ENCODE results near the gene GLRA1.

Gene GLRA1

GRCh38 chr5:151953833-151954232, 29.2 kb upstream of the GLRA1 start:
- FAIRE-seq: no peak
- TF ChIP-seq TAF1 (IDR thresholded peaks at IDR 0.05; ENCODE audit: low read depth, low read length): no peak
- no peak for TF ChIP-seq POU2F2 (IDR thresholded peaks at IDR 0.05; ENCODE audit: low read depth, low read length)
- no peak for TF ChIP-seq POLR2A (IDR thresholded peaks at IDR 0.05; ENCODE audit: low read depth, low read length)
- no peak for TF ChIP-seq PAX5 (IDR thresholded peaks at IDR 0.05; ENCODE audit: insufficient read depth, low read length, severe bottlenecking)
- no peak for TF ChIP-seq SPI1 (IDR thresholded peaks at IDR 0.05; ENCODE audit: low read depth, low read length)
- TF ChIP-seq POLR2AphosphoS5 (IDR thresholded peaks at IDR 0.05; ENCODE audit: low read depth, low read length): no peak
- no peak for DNase-seq (ENCODE audit: insufficient read length, low spot score)

GRCh38 chr5:151952238-151952637, 27.6 kb upstream of the GLRA1 start:
- TF ChIP-seq TAF1 (IDR thresholded peaks at IDR 0.05; ENCODE audit: low read depth, low read length) (no peak), SPI1 (IDR thresholded peaks at IDR 0.05; ENCODE audit: low read depth, low read length) (no peak), PAX5 (IDR thresholded peaks at IDR 0.05; ENCODE audit: insufficient read depth, low read length, severe bottlenecking) (no peak), POLR2AphosphoS5 (IDR thresholded peaks at IDR 0.05; ENCODE audit: low read depth, low read length) (no peak), POLR2A (IDR thresholded peaks at IDR 0.05; ENCODE audit: low read depth, low read length) (no peak)
- FAIRE-seq (no peak), DNase-seq (ENCODE audit: insufficient read length, low spot score) (no peak)

DNA sequence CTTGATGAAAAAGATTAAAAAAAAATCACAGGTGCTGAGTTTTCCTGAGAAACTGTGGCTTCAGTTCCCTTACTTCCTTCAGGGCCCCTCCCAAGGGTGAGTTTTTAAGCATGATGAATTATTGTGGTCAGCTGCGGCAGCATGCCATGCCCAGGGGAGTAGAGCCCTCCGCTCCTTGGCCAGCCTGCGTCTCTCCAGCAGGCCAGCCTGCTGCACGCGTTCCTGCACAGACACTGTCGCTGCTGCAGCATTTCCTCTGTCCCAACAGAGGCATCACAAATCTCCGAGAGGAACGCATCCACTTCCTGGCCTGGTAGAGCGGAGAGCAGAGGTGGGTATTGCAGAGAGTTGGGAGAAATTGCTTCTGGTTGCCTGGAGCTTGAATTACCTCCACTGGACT, 26.1 kb upstream of the GLRA1 start:
- no peak for DNase-seq (ENCODE audit: insufficient read length, low spot score)
- TF ChIP-seq POU2F2 (IDR thresholded peaks at IDR 0.05; ENCODE audit: low read depth, low read length): no peak
- TF ChIP-seq SPI1 (IDR thresholded peaks at IDR 0.05; ENCODE audit: low read depth, low read length): no peak
- no peak for TF ChIP-seq POLR2AphosphoS5 (IDR thresholded peaks at IDR 0.05; ENCODE audit: low read depth, low read length)
- TF ChIP-seq PAX5 (IDR thresholded peaks at IDR 0.05; ENCODE audit: insufficient read depth, low read length, severe bottlenecking): no peak
- FAIRE-seq: no peak

DNA sequence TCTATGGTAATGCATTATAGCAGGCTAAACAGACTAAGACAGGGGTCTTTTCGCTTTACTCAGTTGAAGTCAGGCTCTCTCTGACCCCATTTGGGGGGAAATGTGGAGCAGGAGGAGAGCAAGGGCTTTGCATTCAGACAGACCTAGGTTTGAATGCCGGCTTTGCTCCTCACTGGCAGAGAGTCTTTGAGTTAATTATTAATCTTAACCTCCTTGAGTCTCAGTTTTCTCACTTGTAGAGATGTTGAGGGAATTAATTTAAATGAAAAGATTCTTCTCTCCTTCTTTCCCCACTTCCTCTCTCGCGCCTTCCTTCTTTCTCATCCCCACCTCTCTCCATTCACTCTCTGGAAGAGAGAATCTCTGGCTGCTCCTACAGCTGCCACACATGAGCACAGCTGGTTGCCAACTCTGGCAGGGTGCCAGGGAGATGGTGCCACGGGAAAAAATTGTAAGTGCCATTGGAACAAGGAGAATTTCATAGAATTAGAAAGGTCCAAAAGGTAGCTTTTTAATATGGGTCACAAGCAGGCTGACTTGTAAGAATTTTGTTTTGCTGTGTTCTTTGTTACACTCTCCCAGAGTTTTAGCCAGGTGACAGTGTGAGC, 25.2 kb upstream of the GLRA1 start:
- no peak for TF ChIP-seq POU2F2 (IDR thresholded peaks at IDR 0.05; ENCODE audit: low read depth, low read length)
- TF ChIP-seq POLR2A (IDR thresholded peaks at IDR 0.05; ENCODE audit: low read depth, low read length): no peak
- no peak for TF ChIP-seq SPI1 (IDR thresholded peaks at IDR 0.05; ENCODE audit: low read depth, low read length)
- no peak for TF ChIP-seq POLR2AphosphoS5 (IDR thresholded peaks at IDR 0.05; ENCODE audit: low read depth, low read length)
- no peak for TF ChIP-seq TAF1 (IDR thresholded peaks at IDR 0.05; ENCODE audit: low read depth, low read length)
- no peak for TF ChIP-seq PAX5 (IDR thresholded peaks at IDR 0.05; ENCODE audit: insufficient read depth, low read length, severe bottlenecking)
- DNase-seq (ENCODE audit: insufficient read length, low spot score) (no peak), FAIRE-seq (no peak)

- no peak for FAIRE-seq
- DNase-seq (ENCODE audit: insufficient read length, low spot score): no peak
- no peak for TF ChIP-seq PAX5 (IDR thresholded peaks at IDR 0.05; ENCODE audit: insufficient read depth, low read length, severe bottlenecking)
- no peak for TF ChIP-seq SPI1 (IDR thresholded peaks at IDR 0.05; ENCODE audit: low read depth, low read length)
- no peak for TF ChIP-seq POU2F2 (IDR thresholded peaks at IDR 0.05; ENCODE audit: low read depth, low read length)
- no peak for TF ChIP-seq POLR2AphosphoS5 (IDR thresholded peaks at IDR 0.05; ENCODE audit: low read depth, low read length)
- TF ChIP-seq TAF1 (IDR thresholded peaks at IDR 0.05; ENCODE audit: low read depth, low read length): no peak
- TF ChIP-seq POLR2A (IDR thresholded peaks at IDR 0.05; ENCODE audit: low read depth, low read length): no peak
Measured at GRCh38 chr5:151949113-151949512, 24.5 kb upstream of the GLRA1 start.

- no peak for DNase-seq (ENCODE audit: insufficient read length, low spot score)
- FAIRE-seq: no peak
- TF ChIP-seq POU2F2 (IDR thresholded peaks at IDR 0.05; ENCODE audit: low read depth, low read length): no peak
Measured at GRCh38 chr5:151947931-151948608, 23.4 kb upstream of the GLRA1 start.

DNA sequence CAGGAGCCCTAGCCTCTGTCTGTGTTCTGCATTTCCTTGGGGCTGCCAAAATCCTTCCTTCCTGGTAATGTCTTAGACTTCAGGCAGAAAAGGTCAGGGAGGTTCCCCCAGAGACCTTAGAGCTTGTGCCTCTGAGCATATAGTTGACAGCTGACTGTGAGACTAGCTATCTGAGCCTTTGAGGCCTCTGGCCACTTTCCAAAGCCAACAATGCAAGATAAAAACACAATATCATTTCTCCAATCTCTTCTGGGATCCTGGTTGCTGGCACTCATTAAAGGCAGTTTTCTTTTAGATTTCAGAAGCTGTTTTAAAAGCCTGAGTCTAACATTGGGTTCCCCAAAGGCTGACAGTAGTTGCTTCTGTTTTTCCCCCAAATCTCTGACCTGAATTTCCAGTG, 13.2 kb upstream of the GLRA1 start:
- TF ChIP-seq TAF1 (IDR thresholded peaks at IDR 0.05; ENCODE audit: low read depth, low read length): no peak
- no peak for TF ChIP-seq SPI1 (IDR thresholded peaks at IDR 0.05; ENCODE audit: low read depth, low read length)
- TF ChIP-seq POLR2A (IDR thresholded peaks at IDR 0.05; ENCODE audit: low read depth, low read length): no peak
- TF ChIP-seq POLR2AphosphoS5 (IDR thresholded peaks at IDR 0.05; ENCODE audit: low read depth, low read length): no peak
- no peak for TF ChIP-seq PAX5 (IDR thresholded peaks at IDR 0.05; ENCODE audit: insufficient read depth, low read length, severe bottlenecking)
- no peak for TF ChIP-seq POU2F2 (IDR thresholded peaks at IDR 0.05; ENCODE audit: low read depth, low read length)
- DNase-seq (ENCODE audit: insufficient read length, low spot score): no peak
- FAIRE-seq: no peak

DNA sequence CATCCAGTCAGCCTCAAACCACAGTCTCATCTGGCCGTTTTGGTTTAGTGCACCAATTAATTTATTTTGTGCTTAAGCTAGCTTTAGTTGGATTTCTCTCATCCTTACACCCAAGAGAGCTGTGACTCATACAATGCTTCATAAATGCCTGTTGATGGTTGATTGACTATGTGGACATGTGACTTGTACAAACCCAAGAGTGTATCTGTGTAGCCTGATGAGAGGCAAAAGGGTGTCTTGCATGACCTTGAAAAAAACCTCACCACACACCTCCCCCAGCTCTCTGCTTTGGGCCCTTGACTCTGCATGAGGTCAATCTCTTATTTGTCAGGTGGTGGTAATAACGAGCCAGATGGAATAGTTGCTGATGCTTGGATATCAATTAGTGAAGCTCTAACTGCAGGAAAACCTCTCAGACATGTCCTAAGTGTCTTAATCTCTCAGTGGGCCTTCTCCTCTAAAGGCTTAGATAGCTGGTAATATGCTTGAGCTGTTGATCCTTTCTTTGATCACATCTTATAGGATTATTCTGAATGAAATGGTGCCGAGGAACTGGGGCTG, 10.6 kb upstream of the GLRA1 start:
- FAIRE-seq: no peak
- TF ChIP-seq TAF1 (IDR thresholded peaks at IDR 0.05; ENCODE audit: low read depth, low read length): no peak
- no peak for TF ChIP-seq POLR2A (IDR thresholded peaks at IDR 0.05; ENCODE audit: low read depth, low read length)
- TF ChIP-seq SPI1 (IDR thresholded peaks at IDR 0.05; ENCODE audit: low read depth, low read length): no peak
- no peak for TF ChIP-seq PAX5 (IDR thresholded peaks at IDR 0.05; ENCODE audit: insufficient read depth, low read length, severe bottlenecking)

DNA sequence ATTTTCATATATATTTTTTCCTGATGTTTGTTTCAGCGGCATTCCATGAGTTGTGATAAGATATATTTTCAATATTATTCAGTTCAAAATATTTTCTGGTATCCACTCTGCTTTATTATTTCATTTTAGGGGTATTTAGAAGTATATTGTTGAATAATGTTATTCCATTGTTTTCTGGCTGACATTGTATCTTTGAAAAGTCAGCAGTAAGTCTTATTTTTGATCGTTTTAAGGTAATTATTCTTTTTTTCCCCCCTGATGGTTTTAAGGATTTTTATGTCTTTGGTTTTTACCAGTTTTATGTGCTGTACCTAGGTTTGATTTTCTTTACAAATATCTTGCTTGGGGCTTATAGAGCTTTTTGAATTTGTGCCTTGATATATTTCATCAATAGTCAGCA, 6.6 kb upstream of the GLRA1 start:
- DNase-seq (ENCODE audit: insufficient read length, low spot score) (no peak), FAIRE-seq (no peak)
- TF ChIP-seq POLR2A (IDR thresholded peaks at IDR 0.05; ENCODE audit: low read depth, low read length): no peak
- TF ChIP-seq POU2F2 (IDR thresholded peaks at IDR 0.05; ENCODE audit: low read depth, low read length): no peak
- TF ChIP-seq SPI1 (IDR thresholded peaks at IDR 0.05; ENCODE audit: low read depth, low read length): no peak
- no peak for TF ChIP-seq POLR2AphosphoS5 (IDR thresholded peaks at IDR 0.05; ENCODE audit: low read depth, low read length)
- TF ChIP-seq TAF1 (IDR thresholded peaks at IDR 0.05; ENCODE audit: low read depth, low read length): no peak
- no peak for TF ChIP-seq PAX5 (IDR thresholded peaks at IDR 0.05; ENCODE audit: insufficient read depth, low read length, severe bottlenecking)

More for the DNA sequence above, 10.6 kb upstream of the GLRA1 start:
- no peak for DNase-seq (ENCODE audit: insufficient read length, low spot score)

GRCh38 chr5:151926188-151926587, 1.5 kb upstream of the GLRA1 start:
- FAIRE-seq: no peak
- TF ChIP-seq PAX5 (IDR thresholded peaks at IDR 0.05; ENCODE audit: insufficient read depth, low read length, severe bottlenecking): no peak
- TF ChIP-seq POLR2AphosphoS5 (IDR thresholded peaks at IDR 0.05; ENCODE audit: low read depth, low read length): no peak
- no peak for TF ChIP-seq POLR2A (IDR thresholded peaks at IDR 0.05; ENCODE audit: low read depth, low read length)
- no peak for TF ChIP-seq POU2F2 (IDR thresholded peaks at IDR 0.05; ENCODE audit: low read depth, low read length)
- no peak for TF ChIP-seq TAF1 (IDR thresholded peaks at IDR 0.05; ENCODE audit: low read depth, low read length)
- TF ChIP-seq SPI1 (IDR thresholded peaks at IDR 0.05; ENCODE audit: low read depth, low read length): no peak
- no peak for DNase-seq (ENCODE audit: insufficient read length, low spot score)
